H1 (cell line): ENCODE measurements around the gene UBE4B. TPM values are rescaled to one million over a fixed set of nuclear protein-coding genes. Genes with fewer than 3 reads are reported as not detected.

Source experiments
- BCL11A ChIP-seq, 2 experiments: IDR thresholded peaks; one replicate each; pipeline ENCODE4 v1.6.1; 2011; ENCODE audit warnings: low read depth in 2 of 2, low read length in 2 of 2, mild to moderate bottlenecking in 2 of 2
- BRCA1 ChIP-seq: IDR thresholded peaks from 2 replicates; pipeline ENCODE4 v1.6.1; 2012; ENCODE audit warnings: low read depth, low read length, improper control_type of control experiment
- CHD1 ChIP-seq: IDR thresholded peaks from 2 replicates; pipeline ENCODE4 v1.6.1; 2012; ENCODE audit warnings: low read depth, low read length, improper control_type of control experiment
- FOSL1 ChIP-seq: IDR thresholded peaks from 2 replicates; pipeline ENCODE4 v1.6.1; 2011; ENCODE audit warnings: mild to moderate bottlenecking, low read depth, low read length, moderate library complexity; ENCODE audit not compliant: insufficient read depth
- JUN ChIP-seq: IDR thresholded peaks from 2 replicates; pipeline ENCODE4 v1.6.1; 2011; ENCODE audit warnings: low read depth, mild to moderate bottlenecking, improper control_type of control experiment, low read length
- RXRA ChIP-seq: IDR thresholded peaks from 2 replicates; pipeline ENCODE4 v1.6.1; 2011; ENCODE audit warnings: low read depth, mild to moderate bottlenecking, low read length, moderate library complexity; ENCODE audit not compliant: insufficient read depth
- SAP30 ChIP-seq: fragments of 300-600 bp; sonication (generic); IDR thresholded peaks from 2 replicates; pipeline ENCODE4 v1.7.1; 2012; ENCODE audit warnings: low read length, moderate library complexity, mild to moderate bottlenecking, inconsistent platforms; ENCODE audit not compliant: insufficient read depth, insufficient replicate concordance
- SIX5 ChIP-seq: IDR thresholded peaks from 2 replicates; pipeline ENCODE4 v1.6.1; 2011; ENCODE audit warnings: mild to moderate bottlenecking, low read depth, low read length
- SP2 ChIP-seq: IDR thresholded peaks from 2 replicates; pipeline ENCODE4 v1.6.1; 2012; ENCODE audit warnings: mild to moderate bottlenecking, low read length, inconsistent platforms
- YY1 ChIP-seq: IDR thresholded peaks from 2 replicates; pipeline ENCODE4 v1.6.1; 2011; ENCODE audit warnings: low read depth, mild to moderate bottlenecking, low read length
- polyA plus RNA-seq, 7 experiments: library from polyadenylated mRNA; depleted of rRNA in 3 of 7; stranded (reverse) in 5 of 7; unstranded in 2 of 7; fragments of >200 nt in 5 of 7; fragments of 200-250 nt in 2 of 7; gene quantifications; 1 replicate in 5 of 7; 2 replicates in 1 of 7; 4 replicates in 1 of 7; pipeline versions ENCODE4 v1.2.1 to v1.2.3, GENCODE V29; 2011 to 2013; ENCODE audit warnings: missing spikeins in 2 of 7, mixed read lengths in 2 of 7
- total RNA-seq: library from RNA; stranded (reverse); fragmentation: NEBNext Ultra II Directional; extraction: Animal tissue kit (Norgen Biotek cat#: 25700); gene quantifications from 2 replicates; pipeline ENCODE4 v1.2.1, GENCODE V29; 2021
- TF ChIP-seq, protein P1 (sequence below): fragments of 300-600 bp; sonication (generic); IDR thresholded peaks from 2 replicates; pipeline ENCODE4 v1.7.1; 2012; ENCODE audit warnings: low read length, moderate library complexity, mild to moderate bottlenecking, inconsistent platforms; ENCODE audit not compliant: insufficient replicate concordance
- TF ChIP-seq, protein P2 (sequence below): IDR thresholded peaks from 2 replicates; pipeline ENCODE4 v1.6.1; 2012; ENCODE audit warnings: inconsistent platforms

Gene UBE4B
- total and polyA plus RNA-seq, 2 of the 8 experiments (the other 6 are each of a cell fraction or from before 2014, with no cell fraction given), result 24.5 to 90.1 TPM

DNA sequence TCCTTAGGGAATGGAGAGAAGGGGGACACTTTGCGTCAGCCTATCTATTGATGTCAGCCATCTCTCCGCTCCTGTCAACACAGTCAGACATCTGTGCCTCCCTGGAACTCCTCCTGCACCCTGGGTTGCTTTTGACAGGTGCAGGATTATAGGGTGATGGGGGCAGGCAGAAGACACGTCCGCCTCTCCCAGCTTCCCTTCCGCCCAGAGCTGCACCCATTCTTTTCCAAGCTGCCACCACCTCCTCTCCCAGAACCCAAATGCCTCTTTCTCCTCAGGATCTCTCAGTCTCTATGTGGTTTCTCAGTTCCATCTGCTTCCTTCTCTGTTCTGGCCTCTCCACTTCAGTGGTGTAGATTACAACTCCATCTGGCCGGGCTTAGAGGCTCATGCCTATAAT is 160.5 kb downstream of the UBE4B start (continued):
- TF ChIP-seq, protein P1, sequence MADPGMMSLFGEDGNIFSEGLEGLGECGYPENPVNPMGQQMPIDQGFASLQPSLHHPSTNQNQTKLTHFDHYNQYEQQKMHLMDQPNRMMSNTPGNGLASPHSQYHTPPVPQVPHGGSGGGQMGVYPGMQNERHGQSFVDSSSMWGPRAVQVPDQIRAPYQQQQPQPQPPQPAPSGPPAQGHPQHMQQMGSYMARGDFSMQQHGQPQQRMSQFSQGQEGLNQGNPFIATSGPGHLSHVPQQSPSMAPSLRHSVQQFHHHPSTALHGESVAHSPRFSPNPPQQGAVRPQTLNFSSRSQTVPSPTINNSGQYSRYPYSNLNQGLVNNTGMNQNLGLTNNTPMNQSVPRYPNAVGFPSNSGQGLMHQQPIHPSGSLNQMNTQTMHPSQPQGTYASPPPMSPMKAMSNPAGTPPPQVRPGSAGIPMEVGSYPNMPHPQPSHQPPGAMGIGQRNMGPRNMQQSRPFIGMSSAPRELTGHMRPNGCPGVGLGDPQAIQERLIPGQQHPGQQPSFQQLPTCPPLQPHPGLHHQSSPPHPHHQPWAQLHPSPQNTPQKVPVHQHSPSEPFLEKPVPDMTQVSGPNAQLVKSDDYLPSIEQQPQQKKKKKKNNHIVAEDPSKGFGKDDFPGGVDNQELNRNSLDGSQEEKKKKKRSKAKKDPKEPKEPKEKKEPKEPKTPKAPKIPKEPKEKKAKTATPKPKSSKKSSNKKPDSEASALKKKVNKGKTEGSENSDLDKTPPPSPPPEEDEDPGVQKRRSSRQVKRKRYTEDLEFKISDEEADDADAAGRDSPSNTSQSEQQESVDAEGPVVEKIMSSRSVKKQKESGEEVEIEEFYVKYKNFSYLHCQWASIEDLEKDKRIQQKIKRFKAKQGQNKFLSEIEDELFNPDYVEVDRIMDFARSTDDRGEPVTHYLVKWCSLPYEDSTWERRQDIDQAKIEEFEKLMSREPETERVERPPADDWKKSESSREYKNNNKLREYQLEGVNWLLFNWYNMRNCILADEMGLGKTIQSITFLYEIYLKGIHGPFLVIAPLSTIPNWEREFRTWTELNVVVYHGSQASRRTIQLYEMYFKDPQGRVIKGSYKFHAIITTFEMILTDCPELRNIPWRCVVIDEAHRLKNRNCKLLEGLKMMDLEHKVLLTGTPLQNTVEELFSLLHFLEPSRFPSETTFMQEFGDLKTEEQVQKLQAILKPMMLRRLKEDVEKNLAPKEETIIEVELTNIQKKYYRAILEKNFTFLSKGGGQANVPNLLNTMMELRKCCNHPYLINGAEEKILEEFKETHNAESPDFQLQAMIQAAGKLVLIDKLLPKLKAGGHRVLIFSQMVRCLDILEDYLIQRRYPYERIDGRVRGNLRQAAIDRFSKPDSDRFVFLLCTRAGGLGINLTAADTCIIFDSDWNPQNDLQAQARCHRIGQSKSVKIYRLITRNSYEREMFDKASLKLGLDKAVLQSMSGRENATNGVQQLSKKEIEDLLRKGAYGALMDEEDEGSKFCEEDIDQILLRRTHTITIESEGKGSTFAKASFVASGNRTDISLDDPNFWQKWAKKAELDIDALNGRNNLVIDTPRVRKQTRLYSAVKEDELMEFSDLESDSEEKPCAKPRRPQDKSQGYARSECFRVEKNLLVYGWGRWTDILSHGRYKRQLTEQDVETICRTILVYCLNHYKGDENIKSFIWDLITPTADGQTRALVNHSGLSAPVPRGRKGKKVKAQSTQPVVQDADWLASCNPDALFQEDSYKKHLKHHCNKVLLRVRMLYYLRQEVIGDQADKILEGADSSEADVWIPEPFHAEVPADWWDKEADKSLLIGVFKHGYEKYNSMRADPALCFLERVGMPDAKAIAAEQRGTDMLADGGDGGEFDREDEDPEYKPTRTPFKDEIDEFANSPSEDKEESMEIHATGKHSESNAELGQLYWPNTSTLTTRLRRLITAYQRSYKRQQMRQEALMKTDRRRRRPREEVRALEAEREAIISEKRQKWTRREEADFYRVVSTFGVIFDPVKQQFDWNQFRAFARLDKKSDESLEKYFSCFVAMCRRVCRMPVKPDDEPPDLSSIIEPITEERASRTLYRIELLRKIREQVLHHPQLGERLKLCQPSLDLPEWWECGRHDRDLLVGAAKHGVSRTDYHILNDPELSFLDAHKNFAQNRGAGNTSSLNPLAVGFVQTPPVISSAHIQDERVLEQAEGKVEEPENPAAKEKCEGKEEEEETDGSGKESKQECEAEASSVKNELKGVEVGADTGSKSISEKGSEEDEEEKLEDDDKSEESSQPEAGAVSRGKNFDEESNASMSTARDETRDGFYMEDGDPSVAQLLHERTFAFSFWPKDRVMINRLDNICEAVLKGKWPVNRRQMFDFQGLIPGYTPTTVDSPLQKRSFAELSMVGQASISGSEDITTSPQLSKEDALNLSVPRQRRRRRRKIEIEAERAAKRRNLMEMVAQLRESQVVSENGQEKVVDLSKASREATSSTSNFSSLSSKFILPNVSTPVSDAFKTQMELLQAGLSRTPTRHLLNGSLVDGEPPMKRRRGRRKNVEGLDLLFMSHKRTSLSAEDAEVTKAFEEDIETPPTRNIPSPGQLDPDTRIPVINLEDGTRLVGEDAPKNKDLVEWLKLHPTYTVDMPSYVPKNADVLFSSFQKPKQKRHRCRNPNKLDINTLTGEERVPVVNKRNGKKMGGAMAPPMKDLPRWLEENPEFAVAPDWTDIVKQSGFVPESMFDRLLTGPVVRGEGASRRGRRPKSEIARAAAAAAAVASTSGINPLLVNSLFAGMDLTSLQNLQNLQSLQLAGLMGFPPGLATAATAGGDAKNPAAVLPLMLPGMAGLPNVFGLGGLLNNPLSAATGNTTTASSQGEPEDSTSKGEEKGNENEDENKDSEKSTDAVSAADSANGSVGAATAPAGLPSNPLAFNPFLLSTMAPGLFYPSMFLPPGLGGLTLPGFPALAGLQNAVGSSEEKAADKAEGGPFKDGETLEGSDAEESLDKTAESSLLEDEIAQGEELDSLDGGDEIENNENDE, result no peak
- TF ChIP-seq SAP30 (no peak), RXRA (no peak), FOSL1 (no peak), SP2 (no peak), SIX5 (no peak), CHD1 (no peak), JUN (no peak), BRCA1 (no peak), BCL11A (IDR thresholded peaks at IDR 0.05; ENCODE audit: low read depth in 2 of 2, low read length in 2 of 2) (no peak), YY1 (no peak)
- TF ChIP-seq, protein P2, sequence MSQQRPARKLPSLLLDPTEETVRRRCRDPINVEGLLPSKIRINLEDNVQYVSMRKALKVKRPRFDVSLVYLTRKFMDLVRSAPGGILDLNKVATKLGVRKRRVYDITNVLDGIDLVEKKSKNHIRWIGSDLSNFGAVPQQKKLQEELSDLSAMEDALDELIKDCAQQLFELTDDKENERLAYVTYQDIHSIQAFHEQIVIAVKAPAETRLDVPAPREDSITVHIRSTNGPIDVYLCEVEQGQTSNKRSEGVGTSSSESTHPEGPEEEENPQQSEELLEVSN, result no peak
